Osteoblast (primary cell): ENCODE results near the gene P3H2. TPM values are rescaled to one million over a fixed set of nuclear protein-coding genes. Genes with fewer than 3 reads are reported as not detected.
A peak's percentile ranks its signal among the peaks of the same experiment; 100 is the strongest.

Experiments
- DNase-seq: peaks from one replicate; pipeline ENCODE4 v3.0.0; 2011; ENCODE audit warnings: low spot score, mixed read lengths; ENCODE audit not compliant: insufficient read length; ENCODE audit errors: missing footprints
- H2AFZ ChIP-seq: 2 replicates; pipeline ENCODE4 v1.6.0; 2011; ENCODE audit warnings: mild to moderate bottlenecking, low read length
- H3K27ac ChIP-seq: 2 replicates; pipeline ENCODE4 v1.5.1; 2011; ENCODE audit warnings: mild to moderate bottlenecking, low read depth, low read length, moderate library complexity
- H3K27me3 ChIP-seq: 2 replicates; pipeline ENCODE4 v1.6.0; 2012; ENCODE audit warnings: mild to moderate bottlenecking, control low read depth, inconsistent platforms, low read length, moderate library complexity; ENCODE audit not compliant: insufficient read depth
- H3K36me3 ChIP-seq: 2 replicates; pipeline ENCODE4 v1.5.1; 2011; ENCODE audit warnings: mild to moderate bottlenecking, low read length, control low read depth, moderate library complexity; ENCODE audit not compliant: insufficient read depth
- H3K4me1 ChIP-seq: 2 replicates; pipeline ENCODE4 v1.5.1; 2011; ENCODE audit warnings: mild to moderate bottlenecking, low read length, control low read depth, moderate library complexity; ENCODE audit not compliant: insufficient read depth
- H3K4me2 ChIP-seq: 2 replicates; pipeline ENCODE4 v1.6.0; 2011; ENCODE audit warnings: mild to moderate bottlenecking, low read length; ENCODE audit not compliant: insufficient read depth
- H3K4me3 ChIP-seq: fragments of 200-600 bp; sonication (generic); 3 replicates; pipeline ENCODE4 v1.5.1; 2012; ENCODE audit warnings: mild to moderate bottlenecking, low read length, inconsistent platforms; ENCODE audit not compliant: insufficient read depth
- H3K79me2 ChIP-seq: 2 replicates; pipeline ENCODE4 v1.6.0; 2012; ENCODE audit warnings: mild to moderate bottlenecking, low read length, control low read depth, inconsistent platforms; ENCODE audit not compliant: insufficient read depth
- H3K9me3 ChIP-seq: 2 replicates; pipeline ENCODE4 v1.5.1; 2011; ENCODE audit warnings: low read depth, low read length, control low read depth
- H4K20me1 ChIP-seq: 2 replicates; pipeline ENCODE4 v1.6.0; 2012; ENCODE audit warnings: mild to moderate bottlenecking, low read length, control low read depth; ENCODE audit not compliant: insufficient read depth
- total RNA-seq: library from RNA; depleted of rRNA; stranded (reverse); fragments of >200 nt; gene quantifications from 2 replicates; pipeline ENCODE4 v1.2.3, GENCODE V29; 2012
- TF ChIP-seq, protein P1 (sequence below): IDR thresholded peaks from 2 replicates; pipeline ENCODE4 v1.5.1; 2011; ENCODE audit warnings: mild to moderate bottlenecking, low read depth, low read length, moderate library complexity; ENCODE audit errors: extremely low read depth

Gene P3H2
- total RNA-seq, 1 donor = 13.4 TPM

DNA sequence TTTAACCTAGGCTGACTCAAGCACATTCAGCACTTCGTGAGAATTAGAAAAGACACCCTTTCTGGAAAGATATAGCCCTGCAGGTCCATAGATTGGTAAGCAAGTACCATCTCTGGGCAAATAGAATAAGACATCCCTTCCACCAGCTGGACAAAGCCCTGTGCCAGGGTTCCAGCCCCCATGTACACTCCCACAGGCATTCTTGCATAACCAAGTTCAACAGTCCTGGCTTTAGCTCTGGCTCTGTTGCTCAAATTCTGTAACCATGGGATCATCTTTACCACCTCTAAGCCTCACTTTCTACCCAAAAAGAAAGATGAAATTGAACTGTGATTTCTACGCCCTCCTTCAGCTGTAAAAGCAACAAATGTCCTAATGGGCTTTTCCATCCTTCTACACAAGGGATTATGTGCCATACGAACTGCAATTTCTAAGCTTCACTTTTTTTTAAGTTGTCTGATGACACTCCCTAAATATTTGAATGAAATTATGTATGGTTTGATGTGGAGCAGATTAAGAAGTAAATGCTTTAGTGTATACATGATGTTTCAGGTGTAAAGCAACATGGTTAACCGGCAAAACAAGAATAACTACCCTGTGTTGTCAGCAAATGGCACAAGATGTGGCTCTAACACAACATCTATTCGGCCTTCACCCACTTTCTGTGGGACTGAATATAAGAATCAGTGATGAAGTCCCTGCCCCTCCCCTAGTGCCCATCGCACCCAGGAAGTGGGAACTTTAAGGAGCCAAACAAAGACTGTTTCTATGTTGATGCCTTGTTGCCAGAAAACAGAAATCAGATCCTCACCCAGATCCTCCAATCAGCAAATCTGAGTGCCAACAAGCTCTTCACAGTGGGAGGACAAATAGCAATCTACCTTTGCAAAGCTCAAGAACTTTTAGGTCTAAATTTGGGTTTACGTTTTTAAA lies 165.7 kb downstream of the P3H2 start:
- H3K27ac ChIP-seq = no peak overlapping the region
- peaks cover 5% of the 10 kb centered on the region for H3K4me1 ChIP-seq
- no peak overlapping the region for H3K4me2 ChIP-seq
- no peaks in the 10 kb centered on the region for H3K36me3 ChIP-seq
- H4K20me1 ChIP-seq = no peaks in the 10 kb centered on the region
- H3K27me3 ChIP-seq = no peaks in the 10 kb centered on the region
- no peak overlapping the region for H3K4me3 ChIP-seq
- TF ChIP-seq, protein P1, sequence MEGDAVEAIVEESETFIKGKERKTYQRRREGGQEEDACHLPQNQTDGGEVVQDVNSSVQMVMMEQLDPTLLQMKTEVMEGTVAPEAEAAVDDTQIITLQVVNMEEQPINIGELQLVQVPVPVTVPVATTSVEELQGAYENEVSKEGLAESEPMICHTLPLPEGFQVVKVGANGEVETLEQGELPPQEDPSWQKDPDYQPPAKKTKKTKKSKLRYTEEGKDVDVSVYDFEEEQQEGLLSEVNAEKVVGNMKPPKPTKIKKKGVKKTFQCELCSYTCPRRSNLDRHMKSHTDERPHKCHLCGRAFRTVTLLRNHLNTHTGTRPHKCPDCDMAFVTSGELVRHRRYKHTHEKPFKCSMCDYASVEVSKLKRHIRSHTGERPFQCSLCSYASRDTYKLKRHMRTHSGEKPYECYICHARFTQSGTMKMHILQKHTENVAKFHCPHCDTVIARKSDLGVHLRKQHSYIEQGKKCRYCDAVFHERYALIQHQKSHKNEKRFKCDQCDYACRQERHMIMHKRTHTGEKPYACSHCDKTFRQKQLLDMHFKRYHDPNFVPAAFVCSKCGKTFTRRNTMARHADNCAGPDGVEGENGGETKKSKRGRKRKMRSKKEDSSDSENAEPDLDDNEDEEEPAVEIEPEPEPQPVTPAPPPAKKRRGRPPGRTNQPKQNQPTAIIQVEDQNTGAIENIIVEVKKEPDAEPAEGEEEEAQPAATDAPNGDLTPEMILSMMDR = no peak
- no peak for DNase-seq
- H3K79me2 ChIP-seq = no peaks in the 10 kb centered on the region
- no peak overlapping the region for H2AFZ ChIP-seq
- H3K9me3 ChIP-seq = no peaks in the 10 kb centered on the region

DNA sequence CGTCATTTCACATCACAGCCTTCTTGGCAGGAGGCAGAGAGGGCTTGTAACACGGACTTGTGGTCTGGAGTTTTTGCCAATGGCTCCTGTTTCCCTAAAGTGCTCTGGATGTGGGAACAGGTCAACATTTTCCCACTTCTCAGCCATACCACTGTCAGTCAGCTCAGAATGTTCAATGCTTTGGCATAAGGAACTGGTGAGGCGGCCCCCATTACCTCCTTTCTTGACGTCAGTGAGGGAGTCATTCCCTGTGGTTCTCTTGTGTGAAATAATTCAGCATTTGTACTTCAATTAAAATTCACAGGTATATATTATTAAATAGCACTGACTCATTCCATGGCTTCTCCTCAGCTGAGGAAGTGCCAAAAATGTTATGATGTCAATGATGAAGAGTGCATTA lies 167.1 kb downstream of the P3H2 start:
- H3K4me1 ChIP-seq = peaks cover 5% of the 10 kb centered on the region
- DNase-seq = no peak
- H3K9me3 ChIP-seq = no peaks in the 10 kb centered on the region
- no peak overlapping the region for H3K4me3 ChIP-seq
- H3K27ac ChIP-seq = no peak overlapping the region
- TF ChIP-seq, protein P1 = no peak
- H2AFZ ChIP-seq = no peak overlapping the region
- H3K4me2 ChIP-seq = no peak overlapping the region
- no peaks in the 10 kb centered on the region for H4K20me1 ChIP-seq
- H3K27me3 ChIP-seq = no peaks in the 10 kb centered on the region
- no peaks in the 10 kb centered on the region for H3K36me3 ChIP-seq
- H3K79me2 ChIP-seq = no peaks in the 10 kb centered on the region

DNA sequence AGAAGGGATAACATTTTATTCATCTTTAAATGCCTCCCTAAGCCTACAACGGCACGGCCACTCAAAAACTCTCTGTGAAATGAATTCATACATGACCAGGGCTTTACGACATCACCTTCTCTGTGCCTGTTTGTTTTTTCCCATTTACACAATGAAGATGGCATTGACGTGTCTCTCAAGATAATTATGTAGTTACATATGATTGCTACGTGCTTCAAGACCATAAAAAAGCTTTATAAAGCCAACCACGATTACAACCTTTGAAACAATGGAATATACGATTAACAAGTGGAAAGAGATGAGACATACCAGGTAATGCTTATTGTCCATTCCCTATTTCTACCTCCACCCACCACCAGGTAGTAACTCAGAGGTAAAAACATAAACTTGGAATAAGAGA lies 168.4 kb downstream of the P3H2 start:
- no peaks in the 10 kb centered on the region for H3K36me3 ChIP-seq
- no peak overlapping the region for H3K27ac ChIP-seq
- H3K4me2 ChIP-seq = no peak overlapping the region
- H2AFZ ChIP-seq = no peak overlapping the region
- TF ChIP-seq, protein P1 = no peak
- H3K79me2 ChIP-seq = no peaks in the 10 kb centered on the region
- H3K4me1 ChIP-seq = peaks cover 11% of the 10 kb centered on the region
- no peak overlapping the region for H3K4me3 ChIP-seq
- no peaks in the 10 kb centered on the region for H3K27me3 ChIP-seq
- no peak for DNase-seq
- no peaks in the 10 kb centered on the region for H4K20me1 ChIP-seq
- H3K9me3 ChIP-seq = no peaks in the 10 kb centered on the region

DNA sequence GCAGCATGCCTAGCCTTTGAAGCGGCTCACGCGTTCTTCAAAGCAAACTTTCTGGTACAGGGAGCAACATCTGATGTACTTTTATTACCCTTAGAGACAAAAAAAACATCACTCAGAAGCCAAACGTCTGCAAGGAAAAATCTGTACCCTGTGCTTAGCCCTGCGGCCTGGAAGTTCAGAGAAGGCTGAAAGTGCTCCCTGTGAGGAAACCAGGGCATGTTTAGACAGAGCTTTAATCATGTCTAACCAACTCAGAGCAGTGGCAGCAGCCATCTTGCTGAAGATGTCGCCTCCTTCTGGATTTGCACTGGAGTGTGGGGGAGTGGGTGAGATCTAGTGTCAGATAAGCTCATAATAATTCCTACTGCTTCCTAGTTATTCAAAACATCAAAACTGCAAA lies 170.4 kb downstream of the P3H2 start:
- no peaks in the 10 kb centered on the region for H3K79me2 ChIP-seq
- no peak overlapping the region for H3K4me3 ChIP-seq
- H4K20me1 ChIP-seq = no peaks in the 10 kb centered on the region
- peak overlapping the region; percentile 61 for H2AFZ ChIP-seq
- H3K27me3 ChIP-seq = no peaks in the 10 kb centered on the region
- H3K4me1 ChIP-seq = peaks cover 14% of the 10 kb centered on the region
- no peak overlapping the region for H3K4me2 ChIP-seq
- DNase-seq = no peak
- H3K27ac ChIP-seq = no peak overlapping the region
- no peaks in the 10 kb centered on the region for H3K36me3 ChIP-seq
- TF ChIP-seq, protein P1 = no peak
- H3K9me3 ChIP-seq = no peaks in the 10 kb centered on the region
